Panc1 (cell line): Measurements from ENCODE around the gene SRSF9. TPM values are rescaled to one million over a fixed set of nuclear protein-coding genes. Genes with fewer than 3 reads are reported as not detected.

Experiments
- ATAC-seq: fragments of 200-7000 bp; cut with Tn5 transposase; 2 replicates; pipeline ENCODE4 v1.9.1; 2020; ENCODE audit warnings: mild to moderate bottlenecking, moderate library complexity
- BruUV-seq: library from RNA; stranded (reverse); fragments of 400-500 nt; replicated peaks from 2 replicates; lab custom pipeline; 2021; lab: Mats Ljungman, UMichigan
- CTCF ChIA-PET: fragments of 300-600 bp; sonication (Branson Sonifier 250); formaldehyde crosslinking; loops from one replicate; lab custom pipeline; 2022; ENCODE audit warnings: antibody characterized with exemption; lab: Charles Lee
- POLR2A ChIA-PET: fragments of 300-600 bp; sonication (Branson Sonifier 250); formaldehyde crosslinking; loops from one replicate; lab custom pipeline; 2022; ENCODE audit warnings: antibody characterized with exemption; lab: Charles Lee
- DNase-seq: peaks from one replicate; pipeline ENCODE4 v3.0.0-alpha.2; 2010; ENCODE audit warnings: low read depth, low spot score
- H3K27ac ChIP-seq: 2 replicates; pipeline ENCODE4 v1.5.1; 2011; ENCODE audit warnings: mild to moderate bottlenecking, low read length, inconsistent platforms
- H3K27me3 ChIP-seq: fragments of 200-500 bp; sonication (Bioruptor generic); 2 replicates; pipeline ENCODE4 v1.6.0; 2014; ENCODE audit warnings: low read length, inconsistent platforms; ENCODE audit not compliant: control insufficient read depth, insufficient read depth
- H3K36me3 ChIP-seq: fragments of 200-500 bp; sonication (Bioruptor generic); 2 replicates; pipeline ENCODE4 v1.5.1; 2014; ENCODE audit warnings: inconsistent platforms, mild to moderate bottlenecking, low read length, moderate library complexity; ENCODE audit not compliant: control insufficient read depth, insufficient read depth
- H3K4me1 ChIP-seq: 2 replicates; pipeline ENCODE4 v1.5.1; 2011; ENCODE audit warnings: inconsistent platforms, mild to moderate bottlenecking, low read length, moderate library complexity; ENCODE audit not compliant: control insufficient read depth, insufficient read depth
- H3K4me3 ChIP-seq, 2 experiments: 2 replicates each; pipeline ENCODE4 v1.5.1; 2011 to 2012; ENCODE audit warnings: low read depth in 2 of 2, low read length in 2 of 2, mild to moderate bottlenecking in 2 of 2, inconsistent platforms in 1 of 2, moderate library complexity in 1 of 2
- H3K9me3 ChIP-seq: fragments of 200-500 bp; sonication (Bioruptor generic); 2 replicates; pipeline ENCODE4 v1.5.1; 2014; ENCODE audit warnings: low read depth, mild to moderate bottlenecking, inconsistent platforms, low read length, moderate library complexity; ENCODE audit not compliant: control insufficient read depth, insufficient read depth
- POLR2AphosphoS5 ChIP-seq: IDR thresholded peaks from 2 replicates; pipeline ENCODE4 v1.6.1; 2012; ENCODE audit warnings: mild to moderate bottlenecking, low read depth, low read length, moderate library complexity
- REST ChIP-seq, 2 experiments: IDR thresholded peaks; 2 replicates each; pipeline ENCODE4 v1.6.1; 2011 to 2012; ENCODE audit warnings: low read depth in 2 of 2, control low read depth in 1 of 2, low read length in 1 of 2, mild to moderate bottlenecking in 1 of 2, moderate library complexity in 1 of 2; ENCODE audit not compliant: insufficient read depth in 1 of 2
- SIN3A ChIP-seq: IDR thresholded peaks from 2 replicates; pipeline ENCODE4 v1.6.1; 2012; ENCODE audit warnings: low read depth, mild to moderate bottlenecking, low read length, moderate library complexity, borderline replicate concordance; ENCODE audit not compliant: insufficient read depth
- TCF7L2 ChIP-seq: IDR thresholded peaks from 2 replicates; pipeline ENCODE4 v1.6.1; 2011; ENCODE audit warnings: mild to moderate bottlenecking, low read depth, low read length, inconsistent platforms
- in situ Hi-C: cut with HindIII; loops from 2 replicates; pipeline ENCODE4 v1.10.0; 2016; ENCODE audit warnings: low sequenced_read_pairs, low pct_unique_long_range_greater_than_20kb
- intact Hi-C: fragments of 100-400 bp; cut with micrococcal nuclease; formaldehyde crosslinking; loops from one replicate; pipeline ENCODE4 v1.10.0; 2022; ENCODE audit not compliant: unreplicated experiment
- total RNA-seq: library from RNA; stranded (reverse); gene quantifications from one replicate; pipeline ENCODE4 v1.2.1, GENCODE V29; 2021; ENCODE audit not compliant: unreplicated experiment
- TF ChIP-seq, protein P1 (sequence below): fragments of 450-650 bp; IDR thresholded peaks from 2 replicates; pipeline ENCODE4 v1.5.1; 2017; ENCODE audit warnings: mild to moderate bottlenecking

The SRSF9 gene
- total RNA-seq, 1 experiment from 2014 or later = 269 TPM

- no TSS peak for BruUV-seq
Observed at GRCh38 chr12:120515496-120515895, 45.9 kb upstream of the SRSF9 start.

DNA sequence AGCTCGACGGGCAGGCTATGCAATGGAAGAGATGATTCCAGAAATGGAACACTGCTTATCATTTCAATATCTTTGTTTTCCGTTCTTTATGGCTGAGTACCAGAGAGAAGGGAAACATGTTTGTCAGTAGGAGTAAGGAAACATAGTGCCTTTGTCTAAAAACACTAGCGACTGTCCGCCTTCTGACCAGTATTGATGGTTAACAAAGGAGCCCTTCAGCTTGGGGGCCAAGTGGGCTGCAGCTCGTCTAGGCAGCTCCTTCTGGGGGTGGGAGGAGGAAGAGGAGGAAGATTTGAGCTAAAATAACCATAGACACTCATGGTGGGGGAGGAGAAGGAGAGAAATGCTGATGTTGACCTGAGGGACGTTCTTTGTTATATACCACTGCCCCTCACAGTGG lies 44.5 kb upstream of the SRSF9 start:
- Histone ChIP-seq H3K36me3 (no peaks in the 10 kb centered on the region), H3K27ac (no peak overlapping the region), H3K9me3 (no peaks in the 10 kb centered on the region), H3K4me3 (no peak overlapping the region), H3K4me1 (no peaks in the 10 kb centered on the region), H3K27me3 (no peaks in the 10 kb centered on the region)
- no peak for TF ChIP-seq TCF7L2
- POLR2A ChIA-PET = no interaction called here
- CTCF ChIA-PET = no interaction called here
- intact Hi-C loops = no loop called here
- no peak for DNase-seq
- in situ Hi-C loops = no loop called here
- BruUV-seq = no TSS peak
- no peak for ATAC-seq

More at GRCh38 chr12:120515496-120515895, 45.9 kb upstream of the SRSF9 start:
- no peaks in the 10 kb centered on the region for H3K4me1 ChIP-seq
- no peak for TF ChIP-seq REST (IDR thresholded peaks at IDR 0.05; ENCODE audit: insufficient read depth in 1 of 2, low read depth in 2 of 2, low read length in 1 of 2)
- TF ChIP-seq, protein P1, sequence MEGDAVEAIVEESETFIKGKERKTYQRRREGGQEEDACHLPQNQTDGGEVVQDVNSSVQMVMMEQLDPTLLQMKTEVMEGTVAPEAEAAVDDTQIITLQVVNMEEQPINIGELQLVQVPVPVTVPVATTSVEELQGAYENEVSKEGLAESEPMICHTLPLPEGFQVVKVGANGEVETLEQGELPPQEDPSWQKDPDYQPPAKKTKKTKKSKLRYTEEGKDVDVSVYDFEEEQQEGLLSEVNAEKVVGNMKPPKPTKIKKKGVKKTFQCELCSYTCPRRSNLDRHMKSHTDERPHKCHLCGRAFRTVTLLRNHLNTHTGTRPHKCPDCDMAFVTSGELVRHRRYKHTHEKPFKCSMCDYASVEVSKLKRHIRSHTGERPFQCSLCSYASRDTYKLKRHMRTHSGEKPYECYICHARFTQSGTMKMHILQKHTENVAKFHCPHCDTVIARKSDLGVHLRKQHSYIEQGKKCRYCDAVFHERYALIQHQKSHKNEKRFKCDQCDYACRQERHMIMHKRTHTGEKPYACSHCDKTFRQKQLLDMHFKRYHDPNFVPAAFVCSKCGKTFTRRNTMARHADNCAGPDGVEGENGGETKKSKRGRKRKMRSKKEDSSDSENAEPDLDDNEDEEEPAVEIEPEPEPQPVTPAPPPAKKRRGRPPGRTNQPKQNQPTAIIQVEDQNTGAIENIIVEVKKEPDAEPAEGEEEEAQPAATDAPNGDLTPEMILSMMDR = no peak
- no peak for TF ChIP-seq SIN3A
- no peak for TF ChIP-seq POLR2AphosphoS5
- TF ChIP-seq TCF7L2 = no peak
- intact Hi-C loops (no loop called here), in situ Hi-C loops (no loop called here)
- H3K27me3 ChIP-seq = no peaks in the 10 kb centered on the region
- no peak overlapping the region for H3K27ac ChIP-seq
- H3K4me3 ChIP-seq = no peak overlapping the region
- POLR2A ChIA-PET = no interaction called here
- DNase-seq (no peak), ATAC-seq (no peak)
- CTCF ChIA-PET = no interaction called here
- H3K36me3 ChIP-seq = no peaks in the 10 kb centered on the region
- H3K9me3 ChIP-seq = no peaks in the 10 kb centered on the region

- no peak for TF ChIP-seq SIN3A
- Histone ChIP-seq H3K27ac (no peak overlapping the region), H3K4me3 (no peak overlapping the region), H3K36me3 (no peaks in the 10 kb centered on the region), H3K4me1 (no peaks in the 10 kb centered on the region), H3K27me3 (no peaks in the 10 kb centered on the region), H3K9me3 (no peaks in the 10 kb centered on the region)
- intact Hi-C loops (no loop called here), in situ Hi-C loops (no loop called here)
- ChIA-PET POLR2A (interaction anchor here (0.7 kb wide), 1 partner anchor 51 kb away, joined by 7 read pairs; no protein-coding TSS in a partner anchor), CTCF (interaction anchor here (0.5 to 0.6 kb wide), 2 partner anchors 9 to 875 kb away, joined by 4 to 6 read pairs; no protein-coding TSS in a partner anchor)
- ATAC-seq (no peak), DNase-seq (no peak)
- no TSS peak for BruUV-seq
Observed at GRCh38 chr12:120508537-120508936, 39.0 kb upstream of the SRSF9 start.
